Activated CD8-positive, alpha-beta memory T cell treated with anti-CD3 and anti-CD28 coated beads, Interleukin-2, amount 10 ng/mL, durations not matched to agents 7 days and 5 days (primary cell): ENCODE data around the gene CACNA1S. TPM values are rescaled to one million over a fixed set of nuclear protein-coding genes. Genes with fewer than 3 reads are reported as not detected.

Experiments used
- ATAC-seq: fragments of 150-1000 bp; cut with Tn5 transposase; one replicate; pipeline ENCODE4 v1.10.0; 2021; ENCODE audit warnings: moderate library complexity
- CTCF ChIA-PET: fragments of 350-600 bp; sonication (Branson Sonifier 250); formaldehyde crosslinking; loops from one replicate; lab custom pipeline; 2021; ENCODE audit warnings: antibody characterized with exemption; lab: Charles Lee
- DNase-seq: peaks from one replicate; pipeline ENCODE4 v3.0.0-alpha.2; 2020
- H3K27ac Mint-ChIP-seq: one replicate; pipeline ENCODE4 v1.8.0; 2021; ENCODE audit warnings: mild to moderate bottlenecking, mixed read lengths
- H3K27me3 Mint-ChIP-seq: one replicate; pipeline ENCODE4 v1.8.0; 2021; ENCODE audit warnings: mixed read lengths
- H3K36me3 Mint-ChIP-seq: one replicate; pipeline ENCODE4 v1.8.0; 2021; ENCODE audit warnings: mild to moderate bottlenecking, mixed read lengths
- H3K4me1 Mint-ChIP-seq: one replicate; pipeline ENCODE4 v1.8.0; 2021; ENCODE audit warnings: mixed read lengths
- H3K4me3 Mint-ChIP-seq: one replicate; pipeline ENCODE4 v1.8.0; 2021; ENCODE audit warnings: mild to moderate bottlenecking, moderate library complexity, mixed read lengths
- H3K9me3 Mint-ChIP-seq: one replicate; pipeline ENCODE4 v1.8.0; 2022; ENCODE audit warnings: low read depth, mixed read lengths
- total RNA-seq, 2 experiments: library from RNA; stranded (reverse); gene quantifications; one replicate each; pipeline ENCODE4 v1.2.3, GENCODE V29; 2021

CACNA1S gene
- total RNA-seq, 2 experiments from 2014 or later, result not detected

DNA sequence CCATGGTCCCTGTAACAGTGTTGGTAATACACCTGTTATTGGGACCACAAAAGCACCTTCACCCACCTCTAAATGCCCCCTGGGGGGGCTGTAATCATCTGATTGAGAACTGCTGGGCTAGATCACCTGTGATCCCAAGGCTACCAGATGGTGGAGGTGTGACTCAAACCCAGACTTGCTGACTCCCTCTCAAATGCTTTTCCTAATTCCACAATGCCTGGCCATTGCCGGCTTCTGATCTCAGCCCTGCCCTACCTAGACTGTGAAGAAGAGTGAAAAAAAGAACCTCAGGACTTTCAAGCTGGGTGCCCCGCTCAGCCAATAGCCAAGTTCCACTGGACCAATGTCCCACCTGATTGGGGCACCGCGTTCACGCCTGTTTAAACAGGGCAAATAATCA is 32.5 kb upstream of the CACNA1S start:
- Mint-ChIP-seq H3K27ac (no peak overlapping the region), H3K4me3 (no peak overlapping the region), H3K9me3 (no peaks in the 10 kb centered on the region), H3K36me3 (no peaks in the 10 kb centered on the region), H3K4me1 (no peaks in the 10 kb centered on the region), H3K27me3 (no peaks in the 10 kb centered on the region)
- DNase-seq, result no peak
- ATAC-seq, result no peak
- CTCF ChIA-PET, result interaction anchor here (1.1 kb wide), 1 partner anchor 22 kb away, joined by 3 read pairs; no protein-coding TSS in a partner anchor

DNA sequence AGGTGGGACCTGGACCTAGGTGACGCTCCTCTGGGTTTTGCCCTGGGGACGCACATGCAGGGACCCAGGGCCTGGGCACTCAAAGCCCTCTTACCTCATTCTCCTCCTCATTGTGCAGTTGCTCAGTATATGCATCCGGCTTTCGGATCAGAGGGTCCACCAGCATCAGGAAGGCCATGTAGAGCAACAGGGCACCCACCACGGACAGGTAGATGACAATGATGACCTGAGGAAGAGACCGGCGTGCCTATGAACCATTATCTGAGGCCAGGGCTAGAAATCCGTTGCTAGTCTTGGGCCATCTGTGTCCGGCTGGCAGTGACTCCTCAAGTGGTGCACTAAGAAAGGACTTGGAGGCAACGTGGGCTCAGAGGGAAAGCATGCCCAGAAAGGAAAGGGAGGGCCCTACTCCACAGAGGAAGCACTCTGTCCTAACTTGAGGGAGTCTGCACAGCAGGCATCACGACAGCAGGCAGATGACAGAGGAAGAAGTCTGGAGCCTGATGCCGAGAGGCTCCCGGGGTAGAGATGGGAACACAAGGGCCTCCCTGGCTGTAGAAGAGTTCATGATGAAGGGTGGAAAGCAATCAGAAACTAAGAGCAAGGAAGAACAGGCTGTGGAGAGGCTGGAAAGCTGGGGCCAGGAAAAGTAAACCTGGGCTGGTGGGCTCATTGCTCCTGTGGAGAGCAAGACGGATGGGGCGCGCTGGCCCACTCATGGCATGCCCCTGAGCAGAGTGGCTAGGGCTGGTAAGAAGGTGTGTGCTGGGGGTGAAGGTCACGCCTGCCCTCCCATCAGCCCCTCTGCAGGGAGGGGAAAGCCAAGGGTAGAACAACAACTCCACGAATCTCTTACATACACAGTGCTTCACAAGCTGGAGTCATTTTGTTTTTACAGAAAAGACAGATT is 31.8 kb upstream of the CACNA1S start:
- no peak overlapping the region for H3K4me3 Mint-ChIP-seq
- no peak for DNase-seq
- H3K27ac Mint-ChIP-seq, result no peak overlapping the region
- H3K4me1 Mint-ChIP-seq, result no peaks in the 10 kb centered on the region
- H3K9me3 Mint-ChIP-seq, result no peaks in the 10 kb centered on the region
- no peaks in the 10 kb centered on the region for H3K36me3 Mint-ChIP-seq
- CTCF ChIA-PET, result interaction anchor here (1.1 kb wide), 1 partner anchor 22 kb away, joined by 3 read pairs; no protein-coding TSS in a partner anchor
- no peaks in the 10 kb centered on the region for H3K27me3 Mint-ChIP-seq
- ATAC-seq, result no peak

DNA sequence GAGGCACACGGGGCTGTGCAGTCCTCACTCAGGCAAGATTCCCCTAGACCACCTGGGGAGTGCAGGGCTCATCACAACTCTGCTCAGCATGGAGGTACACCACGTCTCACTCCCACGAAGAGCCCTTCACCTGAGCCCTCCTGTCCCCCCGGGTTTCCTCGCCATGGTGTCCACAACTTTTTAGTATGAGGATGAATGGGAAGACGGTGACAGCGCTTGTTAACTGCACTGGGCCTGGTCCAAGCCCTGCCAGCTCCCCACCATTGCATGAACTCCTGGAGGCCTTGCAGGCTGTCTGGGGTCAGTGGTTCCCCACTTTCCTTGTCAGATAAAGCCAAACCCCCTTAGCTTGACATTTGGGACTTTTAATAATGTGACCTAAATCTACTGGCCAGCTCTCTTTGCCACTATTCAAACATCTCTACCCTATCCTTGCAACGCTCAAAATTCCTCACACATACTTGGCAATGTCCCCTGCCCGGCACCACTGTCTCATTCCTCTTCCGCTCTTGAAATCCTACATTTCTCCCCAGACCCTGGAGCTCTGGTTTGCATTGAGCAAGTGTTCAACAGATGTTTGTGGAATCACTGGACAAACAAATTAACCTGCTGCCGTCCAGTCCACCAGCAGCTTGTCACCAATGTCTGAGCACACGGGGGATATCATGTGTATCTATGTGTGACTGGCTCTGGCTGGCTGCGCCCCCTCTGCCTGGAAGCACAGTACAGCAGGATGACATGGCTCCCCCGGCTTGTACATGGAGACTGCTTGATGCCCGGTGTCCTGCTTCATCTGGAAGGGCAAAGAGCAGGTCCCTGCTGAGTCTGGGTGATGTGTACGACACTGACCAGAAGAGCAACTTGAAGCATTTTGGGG is 30.9 kb upstream of the CACNA1S start:
- no peaks in the 10 kb centered on the region for H3K9me3 Mint-ChIP-seq
- no peak overlapping the region for H3K27ac Mint-ChIP-seq

DNA sequence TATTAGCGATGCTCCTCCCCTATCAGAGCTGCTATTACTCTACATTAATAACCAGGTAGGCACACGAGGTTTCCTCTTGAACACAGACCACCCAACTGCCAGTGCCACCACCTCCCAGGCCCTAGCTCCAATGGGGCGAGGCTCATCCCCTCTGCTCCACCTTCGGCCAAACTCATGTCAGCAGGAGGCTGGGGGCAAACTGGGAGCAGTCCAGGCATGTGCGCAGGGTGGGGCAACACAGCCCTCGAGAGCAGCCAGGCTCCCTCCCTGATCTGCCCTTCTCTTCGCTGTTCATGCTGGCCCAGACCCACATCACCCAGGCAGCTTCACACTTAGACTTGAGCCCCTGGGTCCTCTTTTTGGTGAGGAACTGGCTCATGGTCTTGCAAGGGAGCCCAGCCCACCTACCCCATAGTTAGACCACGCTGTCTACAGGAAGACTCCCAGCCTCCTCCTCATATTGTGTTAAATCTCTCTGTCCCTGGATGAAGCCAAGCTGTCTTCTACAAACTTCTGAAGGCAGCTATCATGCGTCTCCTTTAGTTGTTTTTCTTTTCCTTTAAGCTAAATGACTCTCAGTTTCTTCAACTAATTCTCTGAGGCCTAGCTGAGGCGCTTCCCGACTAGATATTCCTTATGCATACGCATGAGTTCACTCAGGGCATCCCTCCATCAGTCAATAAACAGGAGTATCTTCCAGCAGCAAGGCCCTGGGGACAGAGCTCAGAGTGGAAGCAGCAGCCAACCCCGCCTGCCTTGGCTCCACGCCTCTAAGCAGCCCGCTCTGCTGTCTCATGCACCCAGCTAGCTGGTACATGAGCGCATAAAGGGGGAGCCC is 30.0 kb upstream of the CACNA1S start:
- H3K4me3 Mint-ChIP-seq, result no peak overlapping the region
- H3K4me1 Mint-ChIP-seq, result no peaks in the 10 kb centered on the region
- H3K27me3 Mint-ChIP-seq, result no peaks in the 10 kb centered on the region
- ATAC-seq (no peak), DNase-seq (no peak)
- CTCF ChIA-PET, result interaction anchor here (0.6 to 0.9 kb wide), 2 partner anchors 61 to 163 kb away, joined by 3 read pairs; no protein-coding TSS in a partner anchor
- no peak overlapping the region for H3K27ac Mint-ChIP-seq
- H3K9me3 Mint-ChIP-seq, result no peaks in the 10 kb centered on the region
- no peaks in the 10 kb centered on the region for H3K36me3 Mint-ChIP-seq

More for the DNA sequence above, 30.9 kb upstream of the CACNA1S start:
- no peak overlapping the region for H3K4me3 Mint-ChIP-seq
- H3K4me1 Mint-ChIP-seq, result no peaks in the 10 kb centered on the region
- CTCF ChIA-PET, result interaction anchor here (1.1 kb wide), 1 partner anchor 21 kb away, joined by 3 read pairs; no protein-coding TSS in a partner anchor
- H3K36me3 Mint-ChIP-seq, result no peaks in the 10 kb centered on the region
- no peak for DNase-seq
- no peak for ATAC-seq
- no peaks in the 10 kb centered on the region for H3K27me3 Mint-ChIP-seq

DNA sequence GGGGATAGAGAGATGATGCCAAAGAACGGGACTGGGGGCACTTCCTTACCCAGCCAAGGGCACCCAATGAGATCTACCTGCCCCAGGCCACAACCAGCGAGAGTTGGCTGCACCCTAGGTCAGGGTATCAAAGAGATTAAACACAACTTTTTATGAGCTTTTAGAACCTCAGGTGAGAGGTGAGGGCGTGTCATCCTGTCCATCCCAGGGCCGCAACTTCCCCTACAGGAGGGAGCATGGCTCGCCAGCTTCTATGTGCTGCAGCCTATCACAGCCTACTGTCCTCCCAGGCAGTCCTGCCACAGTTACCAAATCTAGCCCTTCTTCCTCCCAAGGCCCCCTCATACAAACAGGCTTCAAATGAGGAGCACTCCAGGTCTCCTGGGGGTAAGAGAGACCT is 29.2 kb upstream of the CACNA1S start:
- H3K4me1 Mint-ChIP-seq, result no peaks in the 10 kb centered on the region
- CTCF ChIA-PET, result interaction anchor here (0.9 kb wide), 1 partner anchor 162 kb away, joined by 3 read pairs; no protein-coding TSS in a partner anchor
- no peak for DNase-seq
- H3K4me3 Mint-ChIP-seq, result no peak overlapping the region
- H3K27ac Mint-ChIP-seq, result no peak overlapping the region
- H3K27me3 Mint-ChIP-seq, result no peaks in the 10 kb centered on the region
- H3K9me3 Mint-ChIP-seq, result no peaks in the 10 kb centered on the region
- ATAC-seq, result no peak
- no peaks in the 10 kb centered on the region for H3K36me3 Mint-ChIP-seq

DNA sequence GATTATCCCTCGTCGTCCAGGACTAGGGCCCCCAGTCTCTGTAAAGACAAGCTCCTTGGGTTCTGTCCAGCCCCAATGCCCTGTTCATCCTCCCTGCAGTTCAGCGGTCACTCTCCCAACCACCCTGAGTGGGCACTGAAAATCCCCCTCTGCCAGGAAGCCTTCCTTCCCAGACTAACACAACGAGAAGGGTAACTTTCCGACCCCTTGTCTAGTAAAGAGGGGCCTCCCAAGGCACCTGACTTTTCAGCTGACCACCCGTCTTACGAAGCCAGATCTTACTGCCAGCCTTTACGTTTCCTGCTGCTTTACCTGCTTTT is 28.7 kb upstream of the CACNA1S start:
- H3K36me3 Mint-ChIP-seq, result no peaks in the 10 kb centered on the region
- no peaks in the 10 kb centered on the region for H3K4me1 Mint-ChIP-seq
- no peaks in the 10 kb centered on the region for H3K9me3 Mint-ChIP-seq
- ATAC-seq (no peak), DNase-seq (no peak)
- CTCF ChIA-PET, result no interaction called here
- no peak overlapping the region for H3K27ac Mint-ChIP-seq
- H3K27me3 Mint-ChIP-seq, result no peaks in the 10 kb centered on the region
- H3K4me3 Mint-ChIP-seq, result no peak overlapping the region

DNA sequence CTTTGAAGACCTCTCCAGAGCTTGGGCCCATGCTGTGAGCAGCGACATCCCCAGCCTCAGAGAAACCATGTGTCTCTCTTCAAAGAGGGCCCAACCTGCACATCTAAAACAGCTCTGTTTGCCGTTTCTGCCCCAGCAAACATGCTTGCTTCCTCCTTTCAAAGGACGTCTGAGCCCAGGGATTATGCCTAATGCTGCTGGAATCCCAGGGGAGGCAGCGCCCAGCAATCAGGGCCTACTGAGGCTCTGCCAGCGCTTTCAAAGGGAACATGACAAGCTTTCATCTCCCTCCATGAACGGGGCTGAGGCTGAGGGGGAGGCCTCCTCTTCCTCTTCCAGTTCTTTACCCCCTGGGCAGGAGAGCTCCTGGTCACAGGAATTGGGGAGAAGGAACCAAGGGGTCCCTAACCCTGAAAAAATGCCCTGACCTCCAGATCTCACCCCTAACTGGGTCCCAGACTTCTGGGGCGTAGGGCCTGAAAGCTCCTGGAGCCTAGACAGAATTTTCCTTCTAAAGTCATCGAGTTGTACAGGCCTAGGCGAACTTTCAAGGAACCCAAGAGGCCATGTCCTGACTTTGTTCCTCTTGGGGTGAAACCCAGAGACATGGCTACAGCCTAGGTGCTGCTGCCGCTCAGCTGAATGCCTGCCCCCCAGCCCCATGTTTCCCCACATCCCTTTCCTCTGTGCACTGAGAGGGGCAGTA is 28.2 kb upstream of the CACNA1S start:
- Mint-ChIP-seq H3K9me3 (no peaks in the 10 kb centered on the region), H3K27ac (no peak overlapping the region), H3K4me3 (no peak overlapping the region), H3K27me3 (no peaks in the 10 kb centered on the region), H3K4me1 (no peaks in the 10 kb centered on the region), H3K36me3 (no peaks in the 10 kb centered on the region)
- DNase-seq (no peak), ATAC-seq (no peak)
- CTCF ChIA-PET, result interaction anchor here (0.7 kb wide), 1 partner anchor 221 kb away, joined by 3 read pairs; no protein-coding TSS in a partner anchor

DNA sequence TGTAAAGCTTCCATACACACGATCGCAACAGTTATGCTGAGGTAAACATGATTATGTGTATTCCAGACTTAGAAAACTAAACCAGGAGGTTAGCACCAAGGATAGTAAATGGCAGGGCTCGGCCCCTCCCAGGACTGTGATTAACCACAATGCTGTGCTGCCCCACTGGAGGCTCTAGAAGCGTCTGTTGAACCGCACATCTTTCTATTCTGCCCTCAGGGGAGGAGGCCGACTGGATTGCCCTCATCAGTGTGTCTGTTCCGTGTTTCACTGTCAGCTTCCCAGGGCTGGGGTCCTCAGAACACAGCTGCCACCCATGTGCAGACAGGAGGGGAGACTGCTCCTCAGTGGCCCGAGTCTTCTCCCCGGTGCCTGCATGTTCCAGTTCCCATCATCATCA is 27.5 kb upstream of the CACNA1S start:
- no peak for DNase-seq
- CTCF ChIA-PET, result interaction anchor here (0.7 kb wide), 1 partner anchor 222 kb away, joined by 3 read pairs; no protein-coding TSS in a partner anchor
- no peak for ATAC-seq
- H3K27me3 Mint-ChIP-seq, result no peaks in the 10 kb centered on the region
- no peaks in the 10 kb centered on the region for H3K4me1 Mint-ChIP-seq
- H3K36me3 Mint-ChIP-seq, result no peaks in the 10 kb centered on the region
- H3K4me3 Mint-ChIP-seq, result no peak overlapping the region
- H3K27ac Mint-ChIP-seq, result no peak overlapping the region
- H3K9me3 Mint-ChIP-seq, result no peaks in the 10 kb centered on the region

DNA sequence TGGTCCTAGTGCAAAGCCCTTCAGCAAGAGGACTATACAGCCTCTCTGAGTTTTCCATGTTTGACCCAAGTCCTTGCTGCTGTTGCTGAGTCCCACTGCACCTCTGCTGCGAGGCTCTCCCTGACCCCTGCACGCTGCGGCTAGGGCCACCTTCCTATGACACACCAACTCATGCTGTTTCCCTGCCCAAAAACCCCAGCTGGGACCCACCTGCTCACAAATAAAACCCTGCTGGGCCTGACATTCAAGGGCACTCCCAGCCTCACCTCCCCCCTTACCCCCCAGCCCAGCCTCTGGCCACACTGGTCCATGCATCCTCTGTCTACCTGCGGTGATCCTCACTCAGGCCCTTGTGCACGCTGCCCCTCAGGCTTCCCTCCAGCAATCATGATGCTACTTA is 27.1 kb upstream of the CACNA1S start:
- DNase-seq (no peak), ATAC-seq (no peak)
- Mint-ChIP-seq H3K27me3 (no peaks in the 10 kb centered on the region), H3K36me3 (no peaks in the 10 kb centered on the region), H3K9me3 (no peaks in the 10 kb centered on the region), H3K4me3 (no peak overlapping the region), H3K27ac (no peak overlapping the region), H3K4me1 (no peaks in the 10 kb centered on the region)
- CTCF ChIA-PET, result no interaction called here

DNA sequence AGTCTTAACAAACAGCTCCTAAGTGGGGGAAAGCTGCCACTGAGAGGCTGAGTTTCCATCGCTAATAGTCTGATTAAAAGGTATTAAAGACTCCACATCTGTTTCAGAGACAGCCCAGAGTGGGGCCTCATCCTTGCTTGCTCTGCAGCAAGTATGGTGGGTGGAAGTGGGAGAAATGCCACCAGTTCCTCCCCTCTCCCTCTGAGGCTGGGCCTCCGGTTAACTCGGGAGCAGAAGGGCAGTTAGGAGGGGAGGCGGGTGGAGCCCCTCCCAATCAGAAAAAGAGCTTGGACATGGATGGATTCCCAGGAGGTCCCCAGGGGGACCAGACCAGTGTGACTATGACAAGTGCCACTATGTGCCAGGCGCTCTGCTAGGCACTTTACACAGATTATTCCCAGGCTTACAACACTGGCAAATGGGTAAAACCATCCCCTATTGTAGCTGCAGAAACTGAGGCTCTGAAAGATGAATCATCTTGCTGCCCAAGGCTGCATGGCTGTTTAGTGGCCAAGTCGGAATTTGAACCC is 26.1 kb upstream of the CACNA1S start:
- H3K36me3 Mint-ChIP-seq, result no peaks in the 10 kb centered on the region
- H3K9me3 Mint-ChIP-seq, result no peaks in the 10 kb centered on the region
- no peak for ATAC-seq
- H3K27me3 Mint-ChIP-seq, result no peaks in the 10 kb centered on the region
- no peak for DNase-seq
- H3K4me1 Mint-ChIP-seq, result no peaks in the 10 kb centered on the region
- no peak overlapping the region for H3K27ac Mint-ChIP-seq
- no peak overlapping the region for H3K4me3 Mint-ChIP-seq
- CTCF ChIA-PET, result interaction anchor here (0.7 to 1.0 kb wide), 2 partner anchors 16 to 19 kb away, joined by 3 read pairs; no protein-coding TSS in a partner anchor

DNA sequence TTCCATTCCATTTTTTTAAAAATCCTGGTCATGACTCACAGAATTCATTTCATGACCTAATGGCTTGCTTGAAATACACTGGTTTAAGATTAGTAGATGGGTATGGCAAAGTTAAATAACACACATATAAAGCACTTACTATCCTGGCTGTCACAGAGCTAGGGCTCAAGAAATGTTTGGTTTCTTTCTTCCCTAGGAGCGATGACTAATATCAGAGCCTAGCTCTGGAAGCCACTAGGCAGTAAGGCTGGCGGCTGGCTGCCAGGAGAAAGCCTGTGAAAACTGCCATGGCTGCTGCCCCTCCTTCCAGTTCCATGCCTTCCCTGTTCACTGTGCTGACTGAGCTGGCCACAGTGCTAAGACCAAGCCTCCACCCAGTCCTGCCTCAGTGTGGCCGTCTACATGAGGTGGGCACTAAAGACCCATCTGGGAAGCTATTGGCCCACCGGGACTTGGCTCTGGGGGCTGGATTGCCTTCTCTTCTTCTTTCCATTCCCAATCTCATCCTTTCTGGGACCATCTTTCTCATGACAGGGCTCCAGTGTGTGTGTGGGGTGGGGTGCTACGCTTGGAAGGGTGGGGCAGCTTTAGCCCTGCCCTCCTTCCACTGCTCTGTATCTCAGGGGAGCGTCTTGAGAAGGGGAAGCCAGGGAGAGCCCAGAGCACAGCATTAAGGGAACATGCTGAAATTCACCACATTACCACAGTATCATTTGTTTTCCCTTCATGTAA is 25.5 kb upstream of the CACNA1S start:
- H3K9me3 Mint-ChIP-seq, result no peaks in the 10 kb centered on the region
- H3K36me3 Mint-ChIP-seq, result no peaks in the 10 kb centered on the region
- ATAC-seq (no peak), DNase-seq (no peak)
- H3K4me3 Mint-ChIP-seq, result no peak overlapping the region
- H3K4me1 Mint-ChIP-seq, result no peaks in the 10 kb centered on the region
- CTCF ChIA-PET, result interaction anchor here (0.7 to 1.3 kb wide), 4 partner anchors 15 to 18 kb away, joined by 3 to 6 read pairs (median 4); partner anchors contain the start of gene TMEM9
- H3K27me3 Mint-ChIP-seq, result no peaks in the 10 kb centered on the region
- no peak overlapping the region for H3K27ac Mint-ChIP-seq
